Measurements from ENCODE around the gene ZNF768. TPM values are rescaled to one million over a fixed set of nuclear protein-coding genes. Genes with fewer than 3 reads are reported as not detected.

Gene ZNF768
- total and polyA plus RNA-seq, 2 of the 13 experiments (the other 11 are each of a cell fraction or from before 2014, with no cell fraction given), result 26.7 to 34.4 TPM

DNA sequence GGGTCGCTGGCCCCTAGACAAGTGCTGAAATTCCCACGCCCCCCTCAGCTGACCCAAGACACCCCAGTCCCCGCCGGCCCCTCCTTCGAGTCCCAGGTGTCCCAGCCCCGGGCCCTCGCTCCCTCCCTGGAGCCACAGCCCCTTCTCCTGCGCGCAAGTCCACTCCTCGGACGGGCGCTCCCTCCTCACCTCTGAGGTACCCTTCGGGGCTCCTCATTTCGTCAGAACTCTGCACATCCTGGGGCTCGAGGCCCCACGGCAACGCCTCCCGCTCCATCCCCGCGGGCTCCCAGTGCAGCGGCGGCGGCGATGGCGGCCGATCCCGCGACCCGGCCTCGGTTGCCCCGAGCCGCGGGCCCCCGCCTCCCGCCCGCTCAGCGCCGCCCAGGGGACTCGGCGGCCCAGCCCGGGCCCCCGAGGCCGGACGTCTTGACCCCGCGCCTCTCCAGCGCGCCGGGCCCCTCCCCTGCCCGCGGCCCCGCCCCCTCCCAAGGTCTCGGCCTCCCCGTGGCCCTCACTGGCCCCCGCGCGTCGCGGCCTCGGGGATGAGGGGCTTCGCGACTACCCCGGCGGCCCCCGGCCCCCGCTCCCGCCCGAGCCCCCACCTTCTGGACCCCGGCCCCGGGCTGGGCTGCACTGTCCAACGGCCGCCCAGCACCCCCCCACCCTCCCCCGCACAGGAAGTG lies at the start of gene ZNF768 (continued):
- TF ChIP-seq, protein P1, sequence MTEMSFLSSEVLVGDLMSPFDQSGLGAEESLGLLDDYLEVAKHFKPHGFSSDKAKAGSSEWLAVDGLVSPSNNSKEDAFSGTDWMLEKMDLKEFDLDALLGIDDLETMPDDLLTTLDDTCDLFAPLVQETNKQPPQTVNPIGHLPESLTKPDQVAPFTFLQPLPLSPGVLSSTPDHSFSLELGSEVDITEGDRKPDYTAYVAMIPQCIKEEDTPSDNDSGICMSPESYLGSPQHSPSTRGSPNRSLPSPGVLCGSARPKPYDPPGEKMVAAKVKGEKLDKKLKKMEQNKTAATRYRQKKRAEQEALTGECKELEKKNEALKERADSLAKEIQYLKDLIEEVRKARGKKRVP (CRISPR knock-in tag; IDR thresholded peaks at IDR 0.05), result 0 out of 4 replicates have a peak, but pooled peaks of 1 of the 2 experiments have one; percentile 8
- TF ChIP-seq ZNF841 (CRISPR knock-in tag; IDR thresholded peaks at IDR 0.05; ENCODE audit: borderline replicate concordance) (no peak), CBFB (CRISPR knock-in tag; IDR thresholded peaks at IDR 0.05) (no peak), TBL1XR1 (IDR thresholded peaks at IDR 0.05; ENCODE audit: borderline replicate concordance, low read length, partially characterized antibody) (no peak), ZNF354B (CRISPR knock-in tag; IDR thresholded peaks at IDR 0.05) (no peak), SMAD9 (CRISPR knock-in tag; IDR thresholded peaks at IDR 0.05) (no peak), SOX13 (IDR thresholded peaks at IDR 0.05) (no peak), SOX13 (CRISPR knock-in tag; conservative IDR thresholded peaks at IDR 0.05 in 1 of 2, IDR thresholded peaks at IDR 0.05 in 1 of 2) (no peak; a peak in 1 of 4 replicates), ZMAT3 (CRISPR knock-in tag; conservative IDR thresholded peaks at IDR 0.05) (no peak), RARA (CRISPR knock-in tag; IDR thresholded peaks at IDR 0.05) (no peak; the same call in 1 of the 2 replicates), ZEB1 (IDR thresholded peaks at IDR 0.05; ENCODE audit: insufficient replicate concordance, low read depth) (no peak), MYC (CRISPR knock-in tag; IDR thresholded peaks at IDR 0.05; ENCODE audit: borderline replicate concordance) (no peak), ZNF367 (CRISPR knock-in tag; IDR thresholded peaks at IDR 0.05; ENCODE audit: borderline replicate concordance) (no peak), ZNF724P (CRISPR knock-in tag; IDR thresholded peaks at IDR 0.05; ENCODE audit: borderline replicate concordance) (no peak), SYNCRIP (IDR thresholded peaks at IDR 0.05; ENCODE audit: insufficient read depth, low read depth, low read length) (no peak), ATM (IDR thresholded peaks at IDR 0.05; ENCODE audit: borderline replicate concordance) (no peak), FOXA1 (IDR thresholded peaks at IDR 0.05) (no peak), FOXA1 (CRISPR knock-in tag; IDR thresholded peaks at IDR 0.05) (no peak)
- TF ChIP-seq, protein P2, sequence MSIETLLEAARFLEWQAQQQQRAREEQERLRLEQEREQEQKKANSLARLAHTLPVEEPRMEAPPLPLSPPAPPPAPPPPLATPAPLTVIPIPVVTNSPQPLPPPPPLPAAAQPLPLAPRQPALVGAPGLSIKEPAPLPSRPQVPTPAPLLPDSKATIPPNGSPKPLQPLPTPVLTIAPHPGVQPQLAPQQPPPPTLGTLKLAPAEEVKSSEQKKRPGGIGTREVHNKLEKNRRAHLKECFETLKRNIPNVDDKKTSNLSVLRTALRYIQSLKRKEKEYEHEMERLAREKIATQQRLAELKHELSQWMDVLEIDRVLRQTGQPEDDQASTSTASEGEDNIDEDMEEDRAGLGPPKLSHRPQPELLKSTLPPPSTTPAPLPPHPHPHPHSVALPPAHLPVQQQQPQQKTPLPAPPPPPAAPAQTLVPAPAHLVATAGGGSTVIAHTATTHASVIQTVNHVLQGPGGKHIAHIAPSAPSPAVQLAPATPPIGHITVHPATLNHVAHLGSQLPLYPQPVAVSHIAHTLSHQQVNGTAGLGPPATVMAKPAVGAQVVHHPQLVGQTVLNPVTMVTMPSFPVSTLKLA (IDR thresholded peaks at IDR 0.05), result no peak
- TF ChIP-seq, protein P3, sequence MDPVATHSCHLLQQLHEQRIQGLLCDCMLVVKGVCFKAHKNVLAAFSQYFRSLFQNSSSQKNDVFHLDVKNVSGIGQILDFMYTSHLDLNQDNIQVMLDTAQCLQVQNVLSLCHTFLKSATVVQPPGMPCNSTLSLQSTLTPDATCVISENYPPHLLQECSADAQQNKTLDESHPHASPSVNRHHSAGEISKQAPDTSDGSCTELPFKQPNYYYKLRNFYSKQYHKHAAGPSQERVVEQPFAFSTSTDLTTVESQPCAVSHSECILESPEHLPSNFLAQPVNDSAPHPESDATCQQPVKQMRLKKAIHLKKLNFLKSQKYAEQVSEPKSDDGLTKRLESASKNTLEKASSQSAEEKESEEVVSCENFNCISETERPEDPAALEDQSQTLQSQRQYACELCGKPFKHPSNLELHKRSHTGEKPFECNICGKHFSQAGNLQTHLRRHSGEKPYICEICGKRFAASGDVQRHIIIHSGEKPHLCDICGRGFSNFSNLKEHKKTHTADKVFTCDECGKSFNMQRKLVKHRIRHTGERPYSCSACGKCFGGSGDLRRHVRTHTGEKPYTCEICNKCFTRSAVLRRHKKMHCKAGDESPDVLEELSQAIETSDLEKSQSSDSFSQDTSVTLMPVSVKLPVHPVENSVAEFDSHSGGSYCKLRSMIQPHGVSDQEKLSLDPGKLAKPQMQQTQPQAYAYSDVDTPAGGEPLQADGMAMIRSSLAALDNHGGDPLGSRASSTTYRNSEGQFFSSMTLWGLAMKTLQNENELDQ (CRISPR knock-in tag; IDR thresholded peaks at IDR 0.05; ENCODE audit: borderline replicate concordance), result no peak
- TF ChIP-seq, protein P4, sequence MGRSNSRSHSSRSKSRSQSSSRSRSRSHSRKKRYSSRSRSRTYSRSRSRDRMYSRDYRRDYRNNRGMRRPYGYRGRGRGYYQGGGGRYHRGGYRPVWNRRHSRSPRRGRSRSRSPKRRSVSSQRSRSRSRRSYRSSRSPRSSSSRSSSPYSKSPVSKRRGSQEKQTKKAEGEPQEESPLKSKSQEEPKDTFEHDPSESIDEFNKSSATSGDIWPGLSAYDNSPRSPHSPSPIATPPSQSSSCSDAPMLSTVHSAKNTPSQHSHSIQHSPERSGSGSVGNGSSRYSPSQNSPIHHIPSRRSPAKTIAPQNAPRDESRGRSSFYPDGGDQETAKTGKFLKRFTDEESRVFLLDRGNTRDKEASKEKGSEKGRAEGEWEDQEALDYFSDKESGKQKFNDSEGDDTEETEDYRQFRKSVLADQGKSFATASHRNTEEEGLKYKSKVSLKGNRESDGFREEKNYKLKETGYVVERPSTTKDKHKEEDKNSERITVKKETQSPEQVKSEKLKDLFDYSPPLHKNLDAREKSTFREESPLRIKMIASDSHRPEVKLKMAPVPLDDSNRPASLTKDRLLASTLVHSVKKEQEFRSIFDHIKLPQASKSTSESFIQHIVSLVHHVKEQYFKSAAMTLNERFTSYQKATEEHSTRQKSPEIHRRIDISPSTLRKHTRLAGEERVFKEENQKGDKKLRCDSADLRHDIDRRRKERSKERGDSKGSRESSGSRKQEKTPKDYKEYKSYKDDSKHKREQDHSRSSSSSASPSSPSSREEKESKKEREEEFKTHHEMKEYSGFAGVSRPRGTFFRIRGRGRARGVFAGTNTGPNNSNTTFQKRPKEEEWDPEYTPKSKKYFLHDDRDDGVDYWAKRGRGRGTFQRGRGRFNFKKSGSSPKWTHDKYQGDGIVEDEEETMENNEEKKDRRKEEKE (IDR thresholded peaks at IDR 0.05), result no peak

All from HepG2 (cell line).